Fibroblast of skin of back (primary cell): ENCODE measurements around the gene FLNB.

ENCODE experiments used
- DNase-seq: peaks from one replicate; pipeline ENCODE4 v3.0.0-alpha.2; 2013

FLNB gene

GRCh38 chr3:58084166-58084565, 75.9 kb downstream of the FLNB start:
- no peak for DNase-seq

DNA sequence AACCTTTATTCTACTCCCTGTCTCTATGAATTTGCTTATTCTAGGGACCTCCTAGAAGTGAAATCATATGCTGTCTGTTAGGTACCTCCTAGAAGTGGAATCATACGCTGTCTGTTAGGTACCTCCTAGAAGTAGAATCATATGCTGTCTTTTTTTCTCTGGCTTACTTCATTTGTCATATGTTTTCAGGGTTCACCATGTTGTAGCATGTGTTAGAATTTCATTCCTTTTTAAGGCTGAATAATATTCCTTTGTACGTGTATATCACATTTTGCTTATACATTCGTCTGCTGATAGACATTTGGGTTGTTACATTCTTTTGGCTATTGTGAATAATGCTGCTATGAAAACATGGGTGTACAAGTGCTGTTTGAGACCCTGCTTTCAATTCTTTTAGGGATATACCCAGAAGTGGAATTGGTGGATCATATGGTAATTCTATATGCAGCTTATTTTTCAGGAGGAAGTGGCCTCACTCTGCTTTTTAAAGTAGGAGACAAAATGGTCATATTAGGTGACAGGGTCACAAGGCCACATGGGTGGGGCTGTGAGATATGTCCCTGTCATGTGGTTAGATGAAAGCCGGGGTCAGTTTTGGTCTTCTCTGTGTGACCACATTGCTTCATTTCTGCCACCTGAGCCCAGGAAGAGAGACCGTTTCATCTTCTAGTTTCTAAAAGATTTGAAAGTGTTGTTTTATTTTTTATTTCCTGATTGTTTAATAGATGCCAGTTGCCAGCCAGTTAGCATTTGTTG, 76.7 kb downstream of the FLNB start:
- DNase-seq, result no peak

DNA sequence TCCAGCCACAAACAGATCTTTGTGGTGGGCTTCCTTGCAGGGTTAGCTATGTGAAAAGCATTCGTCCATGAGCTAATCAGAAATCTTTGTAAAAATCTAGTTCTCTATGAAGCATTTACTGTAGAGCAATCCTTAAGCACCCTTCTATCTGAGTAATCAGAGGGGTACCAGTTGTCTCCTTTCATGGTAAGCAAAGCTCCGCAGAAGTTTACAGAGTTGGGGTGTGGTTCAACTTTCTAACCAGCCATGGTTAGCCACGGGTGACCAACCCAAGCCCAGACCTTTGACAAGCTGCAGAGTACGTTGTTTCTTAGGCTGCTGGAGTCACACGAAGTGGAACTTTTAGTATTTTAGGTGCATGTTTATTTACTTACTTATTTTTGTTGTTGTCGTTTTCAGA, 77.4 kb downstream of the FLNB start:
- DNase-seq, result no peak

GRCh38 chr3:58088501-58088900, 80.3 kb downstream of the FLNB start:
- DNase-seq, result no peak

DNA sequence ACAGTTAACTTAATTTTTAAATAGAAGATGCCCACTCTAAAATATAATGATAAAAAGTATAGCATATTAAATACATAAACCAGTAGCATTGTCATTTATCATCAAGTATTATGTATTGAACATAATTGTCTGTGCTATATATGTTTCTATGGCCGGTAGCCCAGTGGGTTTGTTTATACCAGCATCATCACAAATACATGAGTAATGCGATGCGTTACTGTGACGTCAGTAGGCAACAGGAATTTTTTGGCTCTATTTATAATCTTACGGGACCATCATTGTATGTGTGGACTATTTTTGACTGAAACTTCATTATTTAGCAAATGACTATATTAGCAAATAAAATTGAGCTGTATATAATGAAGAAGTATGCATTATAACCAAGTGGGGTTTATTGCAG, 82.1 kb downstream of the FLNB start:
- DNase-seq, result no peak

- no peak for DNase-seq
These were observed 84.3 kb downstream of the FLNB start for GRCh38 chr3:58092521-58092920.

GRCh38 chr3:58093574-58094195, 85.5 kb downstream of the FLNB start:
- peak; percentile 83 for DNase-seq

- DNase-seq, result no peak
These were observed 86.4 kb downstream of the FLNB start for GRCh38 chr3:58094657-58095056.

GRCh38 chr3:58095603-58096138, 87.4 kb downstream of the FLNB start:
- no peak for DNase-seq

GRCh38 chr3:58098531-58098930, 90.3 kb downstream of the FLNB start:
- DNase-seq, result no peak

- DNase-seq, result no peak
These were observed 91.6 kb downstream of the FLNB start for GRCh38 chr3:58099865-58100264.

GRCh38 chr3:58101499-58102389, 93.5 kb downstream of the FLNB start:
- DNase-seq, result no peak

GRCh38 chr3:58102390-58102750, 94.1 kb downstream of the FLNB start:
- DNase-seq, result no peak

DNA sequence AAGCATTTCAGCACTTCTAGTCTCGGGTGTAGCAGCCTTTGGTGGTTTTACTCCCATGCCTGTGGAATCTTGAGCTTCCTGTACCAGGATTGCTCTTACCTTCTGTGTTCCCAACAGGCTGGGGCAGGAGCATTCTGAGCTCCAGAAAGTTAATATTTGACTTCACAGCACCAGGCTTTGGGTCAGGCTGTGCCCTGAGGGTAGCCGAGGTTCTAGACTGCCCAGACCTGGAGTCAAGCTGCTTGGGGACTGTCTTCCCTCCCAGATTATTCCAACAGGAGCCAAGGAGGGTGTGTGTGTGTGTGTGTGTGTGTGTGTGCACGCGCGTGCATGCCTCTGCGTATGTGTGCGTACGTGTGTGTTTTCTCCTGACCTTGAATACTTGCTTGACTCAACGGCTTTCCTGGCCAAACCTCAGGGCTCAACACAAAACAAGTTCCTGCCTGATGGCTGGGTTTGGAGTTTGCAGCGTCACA, 94.8 kb downstream of the FLNB start:
- no peak for DNase-seq

DNA sequence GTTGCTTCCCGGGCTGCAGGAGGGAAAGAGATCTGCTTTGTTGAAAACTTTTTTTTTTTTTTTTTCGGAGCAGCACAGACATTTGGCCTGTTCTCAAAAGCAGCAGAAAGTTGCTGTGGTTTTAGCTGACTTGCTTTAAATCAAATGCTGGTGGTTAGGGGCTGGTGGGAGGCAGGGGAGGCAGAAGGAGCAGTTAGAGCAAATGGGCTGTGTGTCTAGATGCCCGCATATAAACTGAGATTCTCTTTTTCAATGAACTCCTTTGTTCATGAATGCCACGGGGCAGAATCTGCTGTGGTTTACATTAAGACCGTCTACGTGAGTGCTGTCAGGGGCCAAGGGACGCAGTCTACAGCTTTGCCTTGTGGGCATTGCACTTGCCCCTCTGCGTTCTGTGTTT, 95.9 kb downstream of the FLNB start:
- no peak for DNase-seq

DNA sequence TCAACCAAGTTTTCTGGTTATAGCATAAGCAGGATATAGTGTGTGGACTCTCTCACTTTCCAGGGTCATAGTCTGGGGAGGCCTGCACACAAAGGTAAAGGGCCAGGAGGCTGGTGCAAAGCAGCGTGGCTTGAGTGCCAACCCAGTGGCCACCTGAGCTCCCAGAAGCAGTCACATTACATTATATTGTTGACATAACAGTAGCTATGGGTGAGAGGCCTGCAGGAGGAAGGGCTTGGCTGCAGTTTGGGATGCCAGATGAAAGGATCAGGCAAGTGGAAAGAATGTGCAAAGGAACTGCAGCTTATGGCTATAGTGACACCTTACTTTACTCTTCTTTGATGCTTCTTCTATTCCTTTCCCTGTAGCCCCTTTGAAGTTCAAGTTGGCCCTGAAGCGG, 96.5 kb downstream of the FLNB start:
- no peak for DNase-seq

DNA sequence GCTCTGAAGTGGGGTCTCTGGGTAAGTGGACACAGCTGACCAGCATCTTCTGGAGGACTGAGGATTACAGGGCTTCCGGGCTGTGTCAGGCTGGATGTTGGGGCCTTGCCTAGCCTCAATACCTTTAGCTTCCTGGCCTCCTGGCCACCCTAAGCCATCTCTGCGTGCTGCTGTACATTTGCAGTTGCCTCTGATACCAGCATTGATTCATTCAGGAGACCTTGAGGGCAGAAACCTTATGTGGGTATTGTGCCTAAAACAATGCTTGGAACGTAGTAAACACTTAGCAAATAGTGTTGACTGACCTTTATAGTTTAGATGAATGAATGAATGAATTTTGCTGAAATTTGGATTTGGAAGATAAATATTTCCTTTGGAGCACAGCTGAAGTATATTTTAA, 97.0 kb downstream of the FLNB start:
- DNase-seq, result no peak

- DNase-seq, result no peak
These were observed 97.8 kb downstream of the FLNB start for GRCh38 chr3:58106061-58106460.

DNA sequence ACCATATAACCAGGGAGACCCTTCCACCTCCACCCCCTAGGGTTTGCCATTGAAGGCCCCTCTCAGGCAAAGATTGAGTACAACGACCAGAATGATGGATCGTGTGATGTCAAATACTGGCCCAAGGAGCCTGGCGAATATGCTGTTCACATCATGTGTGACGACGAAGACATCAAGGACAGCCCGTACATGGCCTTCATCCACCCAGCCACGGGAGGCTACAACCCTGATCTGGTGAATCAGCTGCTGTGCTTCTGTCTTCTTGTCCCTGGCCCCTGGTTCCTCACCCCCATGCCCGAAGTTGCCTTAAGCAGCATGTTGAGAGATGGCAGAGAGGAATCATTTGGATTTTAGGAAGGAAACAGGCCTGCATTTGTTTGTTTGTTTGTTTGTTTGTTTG, 98.4 kb downstream of the FLNB start:
- DNase-seq, result no peak

GRCh38 chr3:58107597-58107996, 99.4 kb downstream of the FLNB start:
- no peak for DNase-seq

- DNase-seq, result no peak
These were observed 101.5 kb downstream of the FLNB start for GRCh38 chr3:58109752-58110151.

DNA sequence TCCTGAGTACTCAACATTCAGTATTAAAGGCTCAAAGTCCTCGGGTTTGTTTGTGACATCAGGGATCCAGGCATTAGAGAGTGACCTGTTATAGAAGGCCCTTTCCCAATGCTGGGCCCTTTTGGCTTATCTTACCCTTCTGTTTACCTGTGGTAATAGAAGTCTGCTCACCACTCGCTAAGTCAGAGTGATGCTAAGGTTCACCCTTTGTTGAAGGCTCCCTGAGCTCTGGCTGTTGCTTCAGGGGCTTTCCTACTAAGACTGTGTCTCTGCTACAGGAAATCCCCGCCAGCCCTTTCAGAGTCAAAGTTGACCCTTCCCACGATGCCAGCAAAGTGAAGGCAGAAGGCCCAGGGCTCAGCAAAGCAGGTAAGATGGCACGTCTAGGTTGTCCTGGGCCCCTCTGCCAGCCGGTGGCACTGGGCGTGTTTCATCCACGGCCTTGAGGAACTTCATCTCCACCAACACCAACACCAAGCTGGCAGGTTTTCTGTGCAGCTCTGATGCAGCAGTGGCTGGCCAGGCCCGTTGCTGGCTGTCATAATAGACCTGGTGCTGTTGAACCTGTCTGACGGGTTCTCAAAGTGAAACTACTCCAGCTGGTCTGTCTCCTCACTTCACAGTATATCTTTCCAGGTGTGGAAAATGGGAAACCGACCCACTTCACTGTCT, 103.4 kb downstream of the FLNB start:
- DNase-seq, result no peak

GRCh38 chr3:58112185-58112535, 103.9 kb downstream of the FLNB start:
- no peak for DNase-seq
